Keratinocyte (primary cell): ENCODE results near the gene HECTD2. TPM values are rescaled to one million over a fixed set of nuclear protein-coding genes. Genes with fewer than 3 reads are reported as not detected.

Experiments used
- DNase-seq: peaks from one replicate; pipeline ENCODE4 v3.0.0-alpha.2; 2011; ENCODE audit warnings: low read depth, missing footprints, low spot score
- FAIRE-seq: peaks from 2 replicates; lab custom pipeline; 2011; peaks lifted over from hg19 to GRCh38; lab: Jason Lieb, UNC
- H2AFZ ChIP-seq: 2 replicates; pipeline ENCODE4 v1.6.0; 2012; ENCODE audit warnings: low read length, control low read depth, inconsistent platforms; ENCODE audit not compliant: control insufficient read depth
- H3K27ac ChIP-seq: 2 replicates; pipeline ENCODE4 v1.5.1; 2011; ENCODE audit warnings: low read length; ENCODE audit not compliant: control insufficient read depth, insufficient read depth
- H3K27me3 ChIP-seq: 3 replicates; pipeline ENCODE4 v1.6.0; 2011; ENCODE audit warnings: low read length; ENCODE audit not compliant: control insufficient read depth, insufficient read depth; ENCODE audit errors: extremely low read depth
- H3K36me3 ChIP-seq, 2 experiments: 2 replicates in 1 of 2; 3 replicates in 1 of 2; pipeline ENCODE4 v1.5.1; 2011; ENCODE audit warnings: low read length in 2 of 2, mild to moderate bottlenecking in 1 of 2; ENCODE audit not compliant: control insufficient read depth in 2 of 2, insufficient read depth in 2 of 2; ENCODE audit errors: extremely low read depth in 1 of 2
- H3K4me1 ChIP-seq: 3 replicates; pipeline ENCODE4 v1.5.1; 2011; ENCODE audit warnings: low read length; ENCODE audit not compliant: control insufficient read depth, insufficient read depth; ENCODE audit errors: extremely low read depth
- H3K4me2 ChIP-seq: 3 replicates; pipeline ENCODE4 v1.6.0; 2011; ENCODE audit warnings: low read depth, low read length; ENCODE audit not compliant: control insufficient read depth, insufficient read depth; ENCODE audit errors: extremely low read depth
- H3K4me3 ChIP-seq, 3 experiments: fragments of 200-600 bp in 1 of 3; sonication (generic) in 1 of 3; 2 replicates in 2 of 3; 3 replicates in 1 of 3; pipeline ENCODE4 v1.5.1; 2011 to 2016; ENCODE audit warnings: low read length in 3 of 3, mild to moderate bottlenecking in 3 of 3, control low read depth in 2 of 3, inconsistent platforms in 1 of 3, low read depth in 1 of 3, mixed read lengths in 1 of 3, mixed run types in 1 of 3, moderate library complexity in 1 of 3; ENCODE audit not compliant: control insufficient read depth in 2 of 3, insufficient read depth in 2 of 3; ENCODE audit errors: extremely low read depth in 1 of 3
- H3K79me2 ChIP-seq: 2 replicates; pipeline ENCODE4 v1.6.0; 2012; ENCODE audit warnings: low read length; ENCODE audit not compliant: control insufficient read depth, insufficient read depth
- H3K9ac ChIP-seq: 3 replicates; pipeline ENCODE4 v1.6.0; 2011; ENCODE audit warnings: low read length; ENCODE audit not compliant: control insufficient read depth, insufficient read depth; ENCODE audit errors: extremely low read depth
- H3K9me1 ChIP-seq: 3 replicates; pipeline ENCODE4 v1.6.0; 2011; ENCODE audit warnings: low read length; ENCODE audit not compliant: control insufficient read depth, insufficient read depth; ENCODE audit errors: extremely low read depth
- H3K9me3 ChIP-seq: 2 replicates; pipeline ENCODE4 v1.5.1; 2012; ENCODE audit warnings: low read depth, low read length; ENCODE audit not compliant: control insufficient read depth
- H4K20me1 ChIP-seq: 3 replicates; pipeline ENCODE4 v1.6.0; 2011; ENCODE audit warnings: low read length; ENCODE audit not compliant: control insufficient read depth, insufficient read depth; ENCODE audit errors: extremely low read depth
- EZH2 ChIP-seq: IDR thresholded peaks from one replicate; pipeline ENCODE4 v1.6.1; 2012; ENCODE audit warnings: inconsistent platforms, mild to moderate bottlenecking, low read length, moderate library complexity
- dilution Hi-C: fragments of 300-500 bp; cut with MboI; formaldehyde crosslinking; loops from one replicate; pipeline ENCODE4 v1.7.0; 2020; ENCODE audit warnings: low sequenced_read_pairs; ENCODE audit not compliant: extremely low pct_ligation_motif_present
- polyA plus RNA-seq, 5 experiments: library from polyadenylated mRNA; depleted of rRNA in 3 of 5; stranded (reverse) in 3 of 5; stranded (forward) in 1 of 5; unstranded in 1 of 5; fragments of >200 nt; gene quantifications; 1 replicate in 1 of 5; 2 replicates in 3 of 5; 3 replicates in 1 of 5; pipeline versions ENCODE4 v1.2.1 to v1.2.3, GENCODE V29; 2011 to 2012; ENCODE audit warnings: missing spikeins in 2 of 5, low read depth in 1 of 5, low replicate concordance in 1 of 5
- TF ChIP-seq, protein P1 (sequence below), 3 experiments: IDR thresholded peaks in 1 of 3; conservative IDR thresholded peaks in 1 of 3; optimal IDR thresholded peaks in 1 of 3; 2 replicates in 2 of 3; 3 replicates in 1 of 3; pipeline versions ENCODE3 to v1.5.1; 2011; ENCODE audit warnings: low read length in 3 of 3, mild to moderate bottlenecking in 3 of 3, moderate library complexity in 2 of 3, control low read depth in 1 of 3, inconsistent platforms in 1 of 3; ENCODE audit not compliant: insufficient read depth in 2 of 3; ENCODE audit errors: extremely low read depth in 1 of 3

Gene HECTD2
- polyA plus RNA-seq, 1 donor (not counting 4 experiments of a cell fraction or from before 2014, with no cell fraction given) = 2.2 TPM

DNA sequence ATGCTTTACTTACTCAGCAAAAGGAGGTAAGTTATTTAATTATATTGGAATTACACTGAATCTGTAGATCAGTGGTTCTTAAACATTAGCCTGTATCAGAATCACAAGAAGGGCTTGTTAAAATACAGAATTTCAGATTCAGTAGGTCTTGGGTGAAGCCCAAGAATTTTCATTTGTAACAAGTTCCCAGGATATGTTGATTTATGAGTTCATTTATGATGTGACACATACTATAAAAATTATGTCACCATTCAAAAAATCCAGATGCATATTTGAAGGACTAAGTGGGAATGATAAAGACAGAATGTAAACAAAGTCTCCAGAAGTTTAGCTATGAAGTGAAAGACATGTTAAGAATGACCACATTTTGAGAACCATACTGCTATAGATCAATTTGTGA is 52.3 kb downstream of the HECTD2 start:
- no peak overlapping the region for H3K4me2 ChIP-seq
- dilution Hi-C loops = no loop called here
- H3K9ac ChIP-seq = no peak overlapping the region
- H3K79me2 ChIP-seq = no peaks in the 10 kb centered on the region
- no peak for DNase-seq
- no peak overlapping the region for H3K27ac ChIP-seq
- H2AFZ ChIP-seq = no peak overlapping the region
- H3K9me1 ChIP-seq = no peaks in the 10 kb centered on the region
- no peaks in the 10 kb centered on the region for H3K4me1 ChIP-seq
- H3K9me3 ChIP-seq = no peaks in the 10 kb centered on the region
- TF ChIP-seq, protein P1, sequence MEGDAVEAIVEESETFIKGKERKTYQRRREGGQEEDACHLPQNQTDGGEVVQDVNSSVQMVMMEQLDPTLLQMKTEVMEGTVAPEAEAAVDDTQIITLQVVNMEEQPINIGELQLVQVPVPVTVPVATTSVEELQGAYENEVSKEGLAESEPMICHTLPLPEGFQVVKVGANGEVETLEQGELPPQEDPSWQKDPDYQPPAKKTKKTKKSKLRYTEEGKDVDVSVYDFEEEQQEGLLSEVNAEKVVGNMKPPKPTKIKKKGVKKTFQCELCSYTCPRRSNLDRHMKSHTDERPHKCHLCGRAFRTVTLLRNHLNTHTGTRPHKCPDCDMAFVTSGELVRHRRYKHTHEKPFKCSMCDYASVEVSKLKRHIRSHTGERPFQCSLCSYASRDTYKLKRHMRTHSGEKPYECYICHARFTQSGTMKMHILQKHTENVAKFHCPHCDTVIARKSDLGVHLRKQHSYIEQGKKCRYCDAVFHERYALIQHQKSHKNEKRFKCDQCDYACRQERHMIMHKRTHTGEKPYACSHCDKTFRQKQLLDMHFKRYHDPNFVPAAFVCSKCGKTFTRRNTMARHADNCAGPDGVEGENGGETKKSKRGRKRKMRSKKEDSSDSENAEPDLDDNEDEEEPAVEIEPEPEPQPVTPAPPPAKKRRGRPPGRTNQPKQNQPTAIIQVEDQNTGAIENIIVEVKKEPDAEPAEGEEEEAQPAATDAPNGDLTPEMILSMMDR (optimal IDR thresholded peaks at IDR 0.05 in 1 of 3, IDR thresholded peaks at IDR 0.05 in 1 of 3, conservative IDR thresholded peaks at IDR 0.05 in 1 of 3; ENCODE audit: extremely low read depth in 1 of 3, insufficient read depth in 2 of 3, low read length in 3 of 3) = no peak
- no peak overlapping the region for H3K4me3 ChIP-seq
- no peaks in the 10 kb centered on the region for H3K27me3 ChIP-seq
- FAIRE-seq = no peak
- H3K36me3 ChIP-seq = peaks cover 0 to 7% of the 10 kb centered on the region in 2 experiments
- H4K20me1 ChIP-seq = no peaks in the 10 kb centered on the region

DNA sequence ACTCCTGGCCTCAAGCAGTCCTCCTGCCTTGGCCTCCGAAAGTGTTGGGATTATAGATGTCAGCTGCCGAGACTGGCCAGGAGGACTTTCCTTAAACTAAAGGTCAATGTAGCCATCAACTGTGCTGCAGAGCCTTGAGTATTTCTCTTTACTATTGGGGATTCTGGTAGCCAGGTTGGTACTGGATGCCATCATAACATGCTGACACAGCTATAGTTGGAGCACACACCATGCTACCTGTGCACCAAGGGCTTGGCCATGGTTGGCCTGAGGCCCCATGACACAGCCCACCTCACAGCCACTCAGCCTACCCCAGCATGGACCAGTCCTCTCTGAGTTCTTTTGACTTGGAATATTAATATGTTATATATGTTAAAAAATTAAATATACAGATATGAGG is 54.4 kb downstream of the HECTD2 start:
- Histone ChIP-seq H3K9me3 (no peaks in the 10 kb centered on the region), H3K9ac (no peak overlapping the region), H3K4me2 (no peak overlapping the region), H3K4me3 (no peak overlapping the region), H3K9me1 (no peaks in the 10 kb centered on the region), H2AFZ (no peak overlapping the region), H3K79me2 (no peaks in the 10 kb centered on the region), H4K20me1 (no peaks in the 10 kb centered on the region), H3K4me1 (no peaks in the 10 kb centered on the region), H3K36me3 (peaks cover 0 to 7% of the 10 kb centered on the region in 2 experiments), H3K27ac (no peak overlapping the region), H3K27me3 (no peaks in the 10 kb centered on the region)
- no peak for TF ChIP-seq EZH2
- TF ChIP-seq, protein P1 (optimal IDR thresholded peaks at IDR 0.05 in 1 of 3, IDR thresholded peaks at IDR 0.05 in 1 of 3, conservative IDR thresholded peaks at IDR 0.05 in 1 of 3; ENCODE audit: extremely low read depth in 1 of 3, insufficient read depth in 2 of 3, low read length in 3 of 3) = no peak
- no peak for FAIRE-seq
- DNase-seq = no peak
- dilution Hi-C loops = no loop called here
